Fibroblast of lung (primary cell): ENCODE results near the gene PAX7. TPM values are rescaled to one million over a fixed set of nuclear protein-coding genes. Genes with fewer than 3 reads are reported as not detected.
"Not testable (repeated sequence)": the region's sequence is repeated elsewhere in the genome, so short reads cannot be mapped to it uniquely, and the experiment has no call there.

Experiments used
- DNase-seq, 2 donors: peaks; one replicate each; pipeline versions ENCODE4 v3.0.0 to v3.0.0-alpha.2; 2010; ENCODE audit warnings: low read depth in 2 of 2
- H2AFZ ChIP-seq: 2 replicates; pipeline ENCODE4 v1.5.1; 2012; ENCODE audit warnings: low read length, control low read depth, inconsistent platforms
- H3K27ac ChIP-seq: 2 replicates; pipeline ENCODE4 v1.5.1; 2011; ENCODE audit warnings: low read length, control low read depth; ENCODE audit not compliant: insufficient read depth
- H3K27me3 ChIP-seq: 2 replicates; pipeline ENCODE4 v1.5.1; 2011; ENCODE audit warnings: mild to moderate bottlenecking, low read length; ENCODE audit not compliant: control insufficient read depth, insufficient read depth
- H3K36me3 ChIP-seq: 2 replicates; pipeline ENCODE4 v1.5.1; 2011; ENCODE audit warnings: low read length; ENCODE audit not compliant: control insufficient read depth, insufficient read depth
- H3K4me1 ChIP-seq: 2 replicates; pipeline ENCODE4 v1.5.1; 2011; ENCODE audit warnings: low read length; ENCODE audit not compliant: control insufficient read depth, insufficient read depth; ENCODE audit errors: extremely low read depth
- H3K4me2 ChIP-seq: 2 replicates; pipeline ENCODE4 v1.5.1; 2011; ENCODE audit warnings: low read length, control low read depth; ENCODE audit not compliant: insufficient read depth; ENCODE audit errors: extremely low read depth
- H3K4me3 ChIP-seq, 4 experiments: fragments of 200-600 bp in 1 of 4; sonication (generic) in 1 of 4; replicated peaks in 1 of 4; 2 replicates each; pipeline ENCODE4 v1.5.1; 2011 to 2016; ENCODE audit warnings: low read length in 4 of 4, low read depth in 3 of 4, mild to moderate bottlenecking in 3 of 4, control low read depth in 2 of 4, inconsistent platforms in 1 of 4, mixed read lengths in 1 of 4; ENCODE audit not compliant: insufficient read depth in 1 of 4; ENCODE audit errors: control extremely low read depth in 1 of 4
- H3K79me2 ChIP-seq: 2 replicates; pipeline ENCODE4 v1.5.1; 2012; ENCODE audit warnings: mild to moderate bottlenecking, low read length, inconsistent platforms; ENCODE audit not compliant: control insufficient read depth, insufficient read depth
- H3K9ac ChIP-seq: 2 replicates; pipeline ENCODE4 v1.5.1; 2011; ENCODE audit warnings: mild to moderate bottlenecking, low read length, control low read depth; ENCODE audit not compliant: insufficient read depth
- H3K9me3 ChIP-seq: 2 replicates; pipeline ENCODE4 v1.5.1; 2012; ENCODE audit warnings: low read depth, low read length; ENCODE audit not compliant: control insufficient read depth, insufficient read depth
- H4K20me1 ChIP-seq: 2 replicates; pipeline ENCODE4 v1.5.1; 2011; ENCODE audit warnings: low read length; ENCODE audit not compliant: control insufficient read depth, insufficient read depth; ENCODE audit errors: extremely low read depth
- CTCF ChIP-seq, 2 donors: IDR thresholded peaks in 1 of 2; conservative IDR thresholded peaks in 1 of 2; 1 replicate in 1 of 2; 2 replicates in 1 of 2; pipeline ENCODE4 v1.5.1; 2011 to 2012; ENCODE audit warnings: low read length in 2 of 2, control low read depth in 1 of 2, inconsistent platforms in 1 of 2, low read depth in 1 of 2, mild to moderate bottlenecking in 1 of 2
- EZH2 ChIP-seq: IDR thresholded peaks from 2 replicates; pipeline ENCODE4 v1.5.1; 2012; ENCODE audit warnings: low read length, control low read depth, mild to moderate bottlenecking; ENCODE audit errors: missing control alignments
- polyA plus RNA-seq, 2 donors: library from polyadenylated mRNA; depleted of rRNA in 1 of 2; stranded (reverse) in 1 of 2; unstranded in 1 of 2; fragments of >200 nt; gene quantifications; 2 replicates each; pipeline ENCODE4 v1.2.1, GENCODE V29; 2011 to 2012; ENCODE audit warnings: missing spikeins in 1 of 2
- total RNA-seq: library from RNA; depleted of rRNA; stranded (reverse); fragments of >200 nt; gene quantifications from 2 replicates; pipeline ENCODE4 v1.2.1, GENCODE V29; 2014

PAX7 gene
- total and polyA plus RNA-seq, 2 donors (not counting 1 experiment from before 2014, with no cell fraction given): not detected

- Histone ChIP-seq H3K27ac (no peak overlapping the region), H3K4me3 (no peak overlapping the region), H3K4me1 (no peaks in the 10 kb centered on the region), H3K9me3 (no peaks in the 10 kb centered on the region), H3K4me2 (no peak overlapping the region), H4K20me1 (no peaks in the 10 kb centered on the region), H3K9ac (no peak overlapping the region), H3K27me3 (no peaks in the 10 kb centered on the region), H3K79me2 (no peaks in the 10 kb centered on the region), H2AFZ (no peak overlapping the region), H3K36me3 (no peaks in the 10 kb centered on the region)
- TF ChIP-seq EZH2 (no peak), CTCF (conservative IDR thresholded peaks at IDR 0.05 in 1 of 2, IDR thresholded peaks at IDR 0.05 in 1 of 2; ENCODE audit: low read depth in 1 of 2, low read length in 2 of 2) (no peak)
- DNase-seq: no peak
Measured at GRCh38 chr1:18693256-18694098, 62.8 kb downstream of the PAX7 start.

- not testable (repeated sequence) for H3K36me3 ChIP-seq, H2AFZ ChIP-seq, H3K4me3 ChIP-seq, H3K27ac ChIP-seq, H3K4me2 ChIP-seq, H3K79me2 ChIP-seq, H4K20me1 ChIP-seq, DNase-seq, H3K9me3 ChIP-seq, H3K9ac ChIP-seq, H3K27me3 ChIP-seq, H3K4me1 ChIP-seq
Measured at GRCh38 chr1:18694289-18694688, 63.6 kb downstream of the PAX7 start.

DNA sequence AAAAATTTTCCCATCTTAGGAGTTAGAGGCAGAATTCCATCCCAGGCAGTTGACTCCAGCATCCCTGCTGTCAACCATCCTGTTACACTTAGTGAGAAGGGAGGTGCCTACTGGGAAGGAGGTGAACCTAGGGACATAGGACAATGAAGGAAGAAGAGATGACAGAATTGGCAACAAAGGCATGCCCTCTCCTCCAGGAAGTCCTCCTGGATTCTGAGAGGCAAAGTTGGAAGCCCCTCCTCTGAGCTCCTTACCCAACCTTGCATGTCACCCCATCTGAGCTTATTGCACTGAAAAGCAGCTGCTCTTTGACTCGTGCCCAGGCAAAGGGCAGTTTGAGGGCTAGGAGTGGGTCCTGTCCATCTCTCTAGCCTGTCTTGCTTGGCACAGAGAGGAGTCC, 66.9 kb downstream of the PAX7 start:
- no peak for DNase-seq
- H3K27ac ChIP-seq: no peak overlapping the region
- H3K27me3 ChIP-seq: no peaks in the 10 kb centered on the region
- H3K9me3 ChIP-seq: no peaks in the 10 kb centered on the region
- H3K9ac ChIP-seq: no peak overlapping the region
- TF ChIP-seq CTCF (conservative IDR thresholded peaks at IDR 0.05 in 1 of 2, IDR thresholded peaks at IDR 0.05 in 1 of 2; ENCODE audit: low read depth in 1 of 2, low read length in 2 of 2) (no peak), EZH2 (no peak)
- H3K4me3 ChIP-seq: no peak overlapping the region
- no peaks in the 10 kb centered on the region for H4K20me1 ChIP-seq
- no peaks in the 10 kb centered on the region for H3K4me1 ChIP-seq
- no peaks in the 10 kb centered on the region for H3K36me3 ChIP-seq
- H3K4me2 ChIP-seq: no peak overlapping the region
- no peak overlapping the region for H2AFZ ChIP-seq
- H3K79me2 ChIP-seq: no peaks in the 10 kb centered on the region
